ENCODE data around the gene NRBP1. TPM values are rescaled to one million over a fixed set of nuclear protein-coding genes. Genes with fewer than 3 reads are reported as not detected.
A peak's percentile ranks its signal among the peaks of the same experiment; 100 is the strongest.

NRBP1 gene
- total and polyA plus RNA-seq, 11 donors = 27.8 to 114 (median 62.8) TPM

DNA sequence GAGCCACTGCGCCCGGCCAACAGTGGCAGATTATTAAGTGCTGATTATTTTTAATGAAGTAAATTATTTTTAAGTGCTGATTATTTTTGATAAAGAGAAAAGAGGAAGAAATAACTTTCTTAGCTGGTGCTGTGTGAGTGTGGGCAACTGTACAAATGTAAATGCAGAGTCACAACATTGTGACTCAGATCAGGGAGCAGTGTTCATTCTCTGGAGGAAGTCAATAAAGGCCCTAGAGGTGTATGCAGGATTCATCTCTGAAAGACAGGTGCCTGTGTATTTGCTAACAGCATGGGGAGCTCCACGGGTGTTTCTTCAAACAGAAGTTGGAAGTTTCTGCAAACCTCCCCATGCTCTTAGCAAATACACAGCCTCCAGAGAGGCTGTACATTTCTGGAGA is 19.9 kb downstream of the NRBP1 start:
- WGBS, 4 donors = 54 to 92% (median 79%) methylated on average over 3 of the region's 3 CpGs
- Histone ChIP-seq H3K27me3 (no peaks in the 10 kb centered on the region), H3K4me3 (no peak overlapping the region), H3K9me3 (no peaks in the 10 kb centered on the region), H3K27ac (no peak overlapping the region), H3K36me3 (peaks cover 0 to 92% (median 74%) of the 10 kb centered on the region in 9 donors), H3K4me1 (no peaks in the 10 kb centered on the region)
- DNase-seq = no peak
- no peak for ATAC-seq
- intact Hi-C loops (cut with DNase I) = no loop called here
- TF ChIP-seq, protein P1, sequence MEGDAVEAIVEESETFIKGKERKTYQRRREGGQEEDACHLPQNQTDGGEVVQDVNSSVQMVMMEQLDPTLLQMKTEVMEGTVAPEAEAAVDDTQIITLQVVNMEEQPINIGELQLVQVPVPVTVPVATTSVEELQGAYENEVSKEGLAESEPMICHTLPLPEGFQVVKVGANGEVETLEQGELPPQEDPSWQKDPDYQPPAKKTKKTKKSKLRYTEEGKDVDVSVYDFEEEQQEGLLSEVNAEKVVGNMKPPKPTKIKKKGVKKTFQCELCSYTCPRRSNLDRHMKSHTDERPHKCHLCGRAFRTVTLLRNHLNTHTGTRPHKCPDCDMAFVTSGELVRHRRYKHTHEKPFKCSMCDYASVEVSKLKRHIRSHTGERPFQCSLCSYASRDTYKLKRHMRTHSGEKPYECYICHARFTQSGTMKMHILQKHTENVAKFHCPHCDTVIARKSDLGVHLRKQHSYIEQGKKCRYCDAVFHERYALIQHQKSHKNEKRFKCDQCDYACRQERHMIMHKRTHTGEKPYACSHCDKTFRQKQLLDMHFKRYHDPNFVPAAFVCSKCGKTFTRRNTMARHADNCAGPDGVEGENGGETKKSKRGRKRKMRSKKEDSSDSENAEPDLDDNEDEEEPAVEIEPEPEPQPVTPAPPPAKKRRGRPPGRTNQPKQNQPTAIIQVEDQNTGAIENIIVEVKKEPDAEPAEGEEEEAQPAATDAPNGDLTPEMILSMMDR (IDR thresholded peaks at IDR 0.05) = no peak
- TF ChIP-seq POLR2A (IDR thresholded peaks at IDR 0.05) = no peak

DNA sequence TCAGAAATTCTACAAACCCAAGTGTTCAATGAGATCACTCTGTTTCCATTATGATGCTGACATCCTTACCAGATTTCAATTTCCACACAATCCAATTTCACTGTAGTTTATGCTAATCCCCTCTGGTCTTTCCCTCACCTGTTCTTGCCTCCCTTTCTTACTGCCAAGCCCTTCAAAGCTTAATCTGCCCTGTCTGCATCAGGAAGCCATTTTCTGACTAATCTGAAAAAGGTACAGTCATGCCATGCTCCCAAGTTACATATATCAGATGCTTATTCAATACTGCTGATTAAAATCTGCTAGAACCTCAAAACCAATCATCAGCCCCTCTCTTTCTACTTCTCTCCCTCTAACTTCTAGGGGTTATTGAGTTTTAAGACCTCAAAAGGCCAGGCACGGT is 22.7 kb downstream of the NRBP1 start:
- WGBS, 4 donors = 30 to 100% (median 95%) methylated on average over 1 of the region's 1 CpG
- DNase-seq (no peak), ATAC-seq (no peak)
- intact Hi-C loops (cut with DNase I) = no loop called here
- TF ChIP-seq, protein P1 (IDR thresholded peaks at IDR 0.05) = no peak
- no peak for TF ChIP-seq POLR2A (IDR thresholded peaks at IDR 0.05)
- Histone ChIP-seq H3K27ac (no peak overlapping the region), H3K27me3 (no peaks in the 10 kb centered on the region), H3K4me1 (no peaks in the 10 kb centered on the region), H3K9me3 (no peaks in the 10 kb centered on the region), H3K36me3 (peaks cover 0 to 96% (median 78%) of the 10 kb centered on the region in 9 donors), H3K4me3 (no peak overlapping the region)

DNA sequence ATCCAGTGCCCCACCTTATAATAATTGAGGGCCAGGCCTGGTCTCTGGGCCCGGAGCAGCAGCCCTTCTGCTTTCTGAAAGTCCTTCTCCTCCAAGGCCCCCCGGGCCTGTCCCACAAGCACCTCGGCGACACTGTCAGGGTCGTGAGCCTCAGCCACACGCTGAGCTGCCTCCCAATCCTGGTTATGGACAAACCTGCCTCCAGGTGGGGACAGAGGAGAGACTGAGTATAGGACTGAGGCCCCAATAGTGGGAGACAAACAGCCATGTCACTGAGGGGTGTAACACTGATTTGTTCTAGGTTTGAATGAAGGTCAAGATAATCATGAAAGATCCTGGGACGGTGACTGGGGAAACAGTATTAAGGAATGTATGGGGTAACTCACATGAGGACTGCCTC is 25.5 kb downstream of the NRBP1 start:
- DNase-seq = no peak
- H3K27ac ChIP-seq = no peak overlapping the region
- no peaks in the 10 kb centered on the region for H3K9me3 ChIP-seq
- no peaks in the 10 kb centered on the region for H3K4me1 ChIP-seq
- WGBS, 4 donors = 89 to 92% (median 90%) methylated on average over 7 of the region's 7 CpGs
- H3K4me3 ChIP-seq = no peak overlapping the region
- intact Hi-C loops (cut with DNase I) = no loop called here
- TF ChIP-seq, protein P1 (IDR thresholded peaks at IDR 0.05) = no peak
- TF ChIP-seq POLR2A (IDR thresholded peaks at IDR 0.05) = no peak
- ATAC-seq = no peak
- H3K36me3 ChIP-seq = peaks cover 0 to 100% (median 85%) of the 10 kb centered on the region in 9 donors
- no peaks in the 10 kb centered on the region for H3K27me3 ChIP-seq

DNA sequence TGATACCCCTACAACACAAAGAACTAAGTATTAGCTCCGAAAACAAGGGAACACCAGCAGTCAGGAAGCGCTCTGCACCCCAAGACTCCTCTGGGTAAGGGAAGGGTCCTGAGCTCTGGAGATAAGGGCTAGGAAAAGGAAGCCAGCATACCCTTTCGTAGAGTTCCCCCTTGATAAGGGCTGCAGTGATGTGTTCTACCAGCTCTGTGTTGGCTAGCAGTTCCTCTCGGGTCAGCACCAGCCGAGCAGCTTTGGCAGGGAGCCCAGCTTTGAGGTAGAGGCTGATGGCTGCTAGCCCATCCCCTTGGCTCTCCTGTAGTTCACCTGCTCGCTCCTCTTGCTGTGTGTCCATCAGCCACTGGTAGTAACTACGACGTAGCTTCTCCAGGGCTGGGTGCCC is 32.7 kb downstream of the NRBP1 start:
- DNase-seq (peak in 3 of 5 donors; percentile 41 to 64 (median 47)), ATAC-seq (peak in 3 of 4 donors; percentile 63 to 74 (median 72))
- TF ChIP-seq, protein P1 (IDR thresholded peaks at IDR 0.05) = no peak
- no peak for TF ChIP-seq POLR2A (IDR thresholded peaks at IDR 0.05)
- WGBS, 4 donors = 64 to 72% (median 68%) methylated on average over 7 to 8 of the region's 8 CpGs
- intact Hi-C loops (cut with DNase I) = no loop called here
- H3K4me3 ChIP-seq = no peak overlapping the region
- no peaks in the 10 kb centered on the region for H3K27me3 ChIP-seq
- H3K36me3 ChIP-seq = peaks cover 0 to 85% (median 56%) of the 10 kb centered on the region in 9 donors
- H3K4me1 ChIP-seq = no peaks in the 10 kb centered on the region
- no peaks in the 10 kb centered on the region for H3K9me3 ChIP-seq
- H3K27ac ChIP-seq = no peak overlapping the region
